Panc1 (cell line): Measurements from ENCODE around the gene LTA4H. TPM values are rescaled to one million over a fixed set of nuclear protein-coding genes. Genes with fewer than 3 reads are reported as not detected.

Experiments
- ATAC-seq: fragments of 200-7000 bp; cut with Tn5 transposase; 2 replicates; pipeline ENCODE4 v1.9.1; 2020; ENCODE audit warnings: mild to moderate bottlenecking, moderate library complexity
- BruUV-seq: library from RNA; stranded (reverse); fragments of 400-500 nt; replicated peaks from 2 replicates; lab custom pipeline; 2021; lab: Mats Ljungman, UMichigan
- CTCF ChIA-PET: fragments of 300-600 bp; sonication (Branson Sonifier 250); formaldehyde crosslinking; loops from one replicate; lab custom pipeline; 2022; ENCODE audit warnings: antibody characterized with exemption; lab: Charles Lee
- POLR2A ChIA-PET: fragments of 300-600 bp; sonication (Branson Sonifier 250); formaldehyde crosslinking; loops from one replicate; lab custom pipeline; 2022; ENCODE audit warnings: antibody characterized with exemption; lab: Charles Lee
- DNase-seq: peaks from one replicate; pipeline ENCODE4 v3.0.0-alpha.2; 2010; ENCODE audit warnings: low read depth, low spot score
- H3K27ac ChIP-seq: 2 replicates; pipeline ENCODE4 v1.5.1; 2011; ENCODE audit warnings: mild to moderate bottlenecking, low read length, inconsistent platforms
- H3K27me3 ChIP-seq: fragments of 200-500 bp; sonication (Bioruptor generic); 2 replicates; pipeline ENCODE4 v1.6.0; 2014; ENCODE audit warnings: low read length, inconsistent platforms; ENCODE audit not compliant: control insufficient read depth, insufficient read depth
- H3K36me3 ChIP-seq: fragments of 200-500 bp; sonication (Bioruptor generic); 2 replicates; pipeline ENCODE4 v1.5.1; 2014; ENCODE audit warnings: inconsistent platforms, mild to moderate bottlenecking, low read length, moderate library complexity; ENCODE audit not compliant: control insufficient read depth, insufficient read depth
- H3K4me1 ChIP-seq: 2 replicates; pipeline ENCODE4 v1.5.1; 2011; ENCODE audit warnings: inconsistent platforms, mild to moderate bottlenecking, low read length, moderate library complexity; ENCODE audit not compliant: control insufficient read depth, insufficient read depth
- H3K4me3 ChIP-seq, 2 experiments: 2 replicates each; pipeline ENCODE4 v1.5.1; 2011 to 2012; ENCODE audit warnings: low read depth in 2 of 2, low read length in 2 of 2, mild to moderate bottlenecking in 2 of 2, inconsistent platforms in 1 of 2, moderate library complexity in 1 of 2
- H3K9me3 ChIP-seq: fragments of 200-500 bp; sonication (Bioruptor generic); 2 replicates; pipeline ENCODE4 v1.5.1; 2014; ENCODE audit warnings: low read depth, mild to moderate bottlenecking, inconsistent platforms, low read length, moderate library complexity; ENCODE audit not compliant: control insufficient read depth, insufficient read depth
- POLR2AphosphoS5 ChIP-seq: IDR thresholded peaks from 2 replicates; pipeline ENCODE4 v1.6.1; 2012; ENCODE audit warnings: mild to moderate bottlenecking, low read depth, low read length, moderate library complexity
- SIN3A ChIP-seq: IDR thresholded peaks from 2 replicates; pipeline ENCODE4 v1.6.1; 2012; ENCODE audit warnings: low read depth, mild to moderate bottlenecking, low read length, moderate library complexity, borderline replicate concordance; ENCODE audit not compliant: insufficient read depth
- TCF7L2 ChIP-seq: IDR thresholded peaks from 2 replicates; pipeline ENCODE4 v1.6.1; 2011; ENCODE audit warnings: mild to moderate bottlenecking, low read depth, low read length, inconsistent platforms
- in situ Hi-C: cut with HindIII; loops from 2 replicates; pipeline ENCODE4 v1.10.0; 2016; ENCODE audit warnings: low sequenced_read_pairs, low pct_unique_long_range_greater_than_20kb
- intact Hi-C: fragments of 100-400 bp; cut with micrococcal nuclease; formaldehyde crosslinking; loops from one replicate; pipeline ENCODE4 v1.10.0; 2022; ENCODE audit not compliant: unreplicated experiment
- total RNA-seq: library from RNA; stranded (reverse); gene quantifications from one replicate; pipeline ENCODE4 v1.2.1, GENCODE V29; 2021; ENCODE audit not compliant: unreplicated experiment
- TF ChIP-seq, protein P1 (sequence below): fragments of 450-650 bp; IDR thresholded peaks from 2 replicates; pipeline ENCODE4 v1.5.1; 2017; ENCODE audit warnings: mild to moderate bottlenecking
- TF ChIP-seq, protein P2 (sequence below), 2 experiments: IDR thresholded peaks; 2 replicates each; pipeline ENCODE4 v1.6.1; 2011 to 2012; ENCODE audit warnings: low read depth in 2 of 2, control low read depth in 1 of 2, low read length in 1 of 2, mild to moderate bottlenecking in 1 of 2, moderate library complexity in 1 of 2; ENCODE audit not compliant: insufficient read depth in 1 of 2

The LTA4H gene
- total RNA-seq, 1 experiment from 2014 or later: 59.6 TPM

DNA sequence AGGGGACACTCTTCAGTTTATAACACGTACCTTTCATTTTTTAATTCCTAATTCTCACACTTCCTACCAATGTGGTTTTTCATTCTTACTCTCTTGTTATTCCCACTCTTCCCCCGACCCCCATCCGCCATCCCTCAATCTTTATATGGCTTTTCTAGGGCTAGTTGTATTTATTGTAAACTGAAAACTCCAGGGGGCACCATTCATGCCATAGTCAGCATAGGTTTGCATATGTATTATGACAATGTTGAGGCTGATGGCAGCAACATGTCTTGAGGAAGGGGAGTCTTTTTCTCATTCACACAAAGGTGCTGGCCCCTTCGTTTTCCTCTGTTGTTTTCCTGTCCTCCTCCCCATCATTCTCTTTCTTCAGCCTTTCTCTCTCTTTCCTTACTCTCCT is 27.7 kb upstream of the LTA4H start:
- BruUV-seq: no TSS peak
- H3K9me3 ChIP-seq: no peaks in the 10 kb centered on the region
- no peak overlapping the region for H3K4me3 ChIP-seq
- DNase-seq (no peak), ATAC-seq (no peak)
- in situ Hi-C loops: no loop called here
- ChIA-PET POLR2A (no interaction called here), CTCF (no interaction called here)
- intact Hi-C loops: loop anchor here (2.0 kb wide), 2 partner anchors 70 to 336 kb away; no protein-coding TSS in a partner anchor
- H3K4me1 ChIP-seq: no peaks in the 10 kb centered on the region
- H3K27me3 ChIP-seq: no peaks in the 10 kb centered on the region
- no peak for TF ChIP-seq POLR2AphosphoS5
- TF ChIP-seq, protein P1, sequence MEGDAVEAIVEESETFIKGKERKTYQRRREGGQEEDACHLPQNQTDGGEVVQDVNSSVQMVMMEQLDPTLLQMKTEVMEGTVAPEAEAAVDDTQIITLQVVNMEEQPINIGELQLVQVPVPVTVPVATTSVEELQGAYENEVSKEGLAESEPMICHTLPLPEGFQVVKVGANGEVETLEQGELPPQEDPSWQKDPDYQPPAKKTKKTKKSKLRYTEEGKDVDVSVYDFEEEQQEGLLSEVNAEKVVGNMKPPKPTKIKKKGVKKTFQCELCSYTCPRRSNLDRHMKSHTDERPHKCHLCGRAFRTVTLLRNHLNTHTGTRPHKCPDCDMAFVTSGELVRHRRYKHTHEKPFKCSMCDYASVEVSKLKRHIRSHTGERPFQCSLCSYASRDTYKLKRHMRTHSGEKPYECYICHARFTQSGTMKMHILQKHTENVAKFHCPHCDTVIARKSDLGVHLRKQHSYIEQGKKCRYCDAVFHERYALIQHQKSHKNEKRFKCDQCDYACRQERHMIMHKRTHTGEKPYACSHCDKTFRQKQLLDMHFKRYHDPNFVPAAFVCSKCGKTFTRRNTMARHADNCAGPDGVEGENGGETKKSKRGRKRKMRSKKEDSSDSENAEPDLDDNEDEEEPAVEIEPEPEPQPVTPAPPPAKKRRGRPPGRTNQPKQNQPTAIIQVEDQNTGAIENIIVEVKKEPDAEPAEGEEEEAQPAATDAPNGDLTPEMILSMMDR: peak; percentile 46
- H3K27ac ChIP-seq: no peak overlapping the region
- no peaks in the 10 kb centered on the region for H3K36me3 ChIP-seq

DNA sequence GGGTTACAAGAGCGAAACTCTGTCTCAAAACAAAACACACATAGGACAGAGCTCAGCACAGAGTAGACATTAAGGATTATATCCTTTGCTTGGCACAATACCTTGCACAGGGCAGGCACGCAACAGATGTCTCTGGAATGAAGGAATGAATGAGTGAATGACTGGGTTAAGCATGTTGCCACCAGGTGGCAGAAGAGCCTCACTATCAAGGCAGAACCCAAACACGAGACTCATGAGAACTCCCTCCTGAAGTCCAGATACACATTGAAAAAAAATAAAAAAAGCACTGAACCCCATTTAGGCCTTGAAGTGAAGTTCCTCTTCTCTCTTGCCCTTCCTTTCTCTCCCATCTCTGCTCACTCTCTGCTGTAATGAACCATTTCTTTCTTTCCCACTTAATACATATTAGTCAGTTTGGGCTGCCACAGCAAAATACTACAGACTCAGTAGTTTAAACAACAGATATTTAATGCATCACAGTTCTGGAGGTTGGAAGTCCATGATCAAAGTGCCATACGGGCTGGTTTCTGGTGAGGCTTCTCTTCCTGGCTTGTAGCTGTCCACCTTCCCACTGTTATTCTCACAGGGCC is 26.6 kb upstream of the LTA4H start:
- H3K4me3 ChIP-seq: no peak overlapping the region
- ATAC-seq (peak; percentile 93), DNase-seq (peak; percentile 64)
- in situ Hi-C loops: no loop called here
- CTCF ChIA-PET: no interaction called here
- TF ChIP-seq POLR2AphosphoS5: no peak
- TF ChIP-seq, protein P1: peak; percentile 83
- no peak for TF ChIP-seq TCF7L2
- BruUV-seq: no TSS peak
- H3K27me3 ChIP-seq: no peaks in the 10 kb centered on the region
- H3K27ac ChIP-seq: no peak overlapping the region
- no peaks in the 10 kb centered on the region for H3K4me1 ChIP-seq
- intact Hi-C loops: loop anchor here (1.0 to 2.0 kb wide), 4 partner anchors 71 to 454 kb away; no protein-coding TSS in a partner anchor
- POLR2A ChIA-PET: no interaction called here
- H3K36me3 ChIP-seq: no peaks in the 10 kb centered on the region
- H3K9me3 ChIP-seq: no peaks in the 10 kb centered on the region

DNA sequence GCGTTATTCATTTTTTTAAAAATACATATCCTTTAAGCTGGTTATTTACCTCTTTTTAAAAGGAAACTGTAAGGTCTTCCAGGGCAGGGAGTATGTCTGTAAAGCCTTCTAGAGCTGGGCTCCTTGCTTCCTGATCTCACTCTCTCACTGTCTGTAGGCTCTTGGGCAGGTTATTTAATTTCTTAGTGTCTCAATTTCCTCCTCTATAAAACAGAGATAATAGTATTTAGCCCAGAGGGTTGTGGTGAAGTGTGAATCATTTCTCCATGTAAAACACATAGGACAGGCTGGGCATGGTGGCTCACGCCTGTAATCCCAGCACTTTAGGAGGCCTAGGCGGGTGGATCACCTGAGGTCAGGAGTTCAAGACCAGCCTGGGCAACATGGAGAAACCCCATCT is 25.9 kb upstream of the LTA4H start:
- Histone ChIP-seq H3K27me3 (no peaks in the 10 kb centered on the region), H3K36me3 (no peaks in the 10 kb centered on the region), H3K27ac (no peak overlapping the region), H3K9me3 (no peaks in the 10 kb centered on the region), H3K4me3 (no peak overlapping the region), H3K4me1 (no peaks in the 10 kb centered on the region)
- ChIA-PET POLR2A (no interaction called here), CTCF (interaction anchor here (0.6 to 1.4 kb wide), 2 partner anchors 72 to 154 kb away, joined by 3 to 4 read pairs; no protein-coding TSS in a partner anchor)
- no peak for ATAC-seq
- in situ Hi-C loops (no loop called here), intact Hi-C loops (no loop called here)
- BruUV-seq: no TSS peak
- TF ChIP-seq SIN3A (no peak), TCF7L2 (no peak), POLR2AphosphoS5 (no peak)
- TF ChIP-seq, protein P2, sequence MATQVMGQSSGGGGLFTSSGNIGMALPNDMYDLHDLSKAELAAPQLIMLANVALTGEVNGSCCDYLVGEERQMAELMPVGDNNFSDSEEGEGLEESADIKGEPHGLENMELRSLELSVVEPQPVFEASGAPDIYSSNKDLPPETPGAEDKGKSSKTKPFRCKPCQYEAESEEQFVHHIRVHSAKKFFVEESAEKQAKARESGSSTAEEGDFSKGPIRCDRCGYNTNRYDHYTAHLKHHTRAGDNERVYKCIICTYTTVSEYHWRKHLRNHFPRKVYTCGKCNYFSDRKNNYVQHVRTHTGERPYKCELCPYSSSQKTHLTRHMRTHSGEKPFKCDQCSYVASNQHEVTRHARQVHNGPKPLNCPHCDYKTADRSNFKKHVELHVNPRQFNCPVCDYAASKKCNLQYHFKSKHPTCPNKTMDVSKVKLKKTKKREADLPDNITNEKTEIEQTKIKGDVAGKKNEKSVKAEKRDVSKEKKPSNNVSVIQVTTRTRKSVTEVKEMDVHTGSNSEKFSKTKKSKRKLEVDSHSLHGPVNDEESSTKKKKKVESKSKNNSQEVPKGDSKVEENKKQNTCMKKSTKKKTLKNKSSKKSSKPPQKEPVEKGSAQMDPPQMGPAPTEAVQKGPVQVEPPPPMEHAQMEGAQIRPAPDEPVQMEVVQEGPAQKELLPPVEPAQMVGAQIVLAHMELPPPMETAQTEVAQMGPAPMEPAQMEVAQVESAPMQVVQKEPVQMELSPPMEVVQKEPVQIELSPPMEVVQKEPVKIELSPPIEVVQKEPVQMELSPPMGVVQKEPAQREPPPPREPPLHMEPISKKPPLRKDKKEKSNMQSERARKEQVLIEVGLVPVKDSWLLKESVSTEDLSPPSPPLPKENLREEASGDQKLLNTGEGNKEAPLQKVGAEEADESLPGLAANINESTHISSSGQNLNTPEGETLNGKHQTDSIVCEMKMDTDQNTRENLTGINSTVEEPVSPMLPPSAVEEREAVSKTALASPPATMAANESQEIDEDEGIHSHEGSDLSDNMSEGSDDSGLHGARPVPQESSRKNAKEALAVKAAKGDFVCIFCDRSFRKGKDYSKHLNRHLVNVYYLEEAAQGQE (IDR thresholded peaks at IDR 0.05; ENCODE audit: insufficient read depth in 1 of 2, low read depth in 2 of 2, low read length in 1 of 2): no peak
- TF ChIP-seq, protein P1: no peak
- no peak for DNase-seq
